ENCODE results near the gene MGMT.

MGMT gene

GRCh38 chr10:129602938-129603535, 136.0 kb downstream of the MGMT start:
- DNase-seq: peak; percentile 3

GRCh38 chr10:129604333-129605032, 137.4 kb downstream of the MGMT start:
- no peak for DNase-seq

- DNase-seq: no peak
These were observed 138.4 kb downstream of the MGMT start for GRCh38 chr10:129605266-129605985.

- DNase-seq: peak; percentile 35
These were observed 139.0 kb downstream of the MGMT start for GRCh38 chr10:129605986-129606518.

- DNase-seq: no peak
These were observed 140.6 kb downstream of the MGMT start for GRCh38 chr10:129607607-129608109.

- no peak for DNase-seq
These were observed 141.6 kb downstream of the MGMT start for GRCh38 chr10:129608653-129609052.

GRCh38 chr10:129609551-129609950, 142.5 kb downstream of the MGMT start:
- no peak for DNase-seq

- no peak for DNase-seq
These were observed 145.6 kb downstream of the MGMT start for GRCh38 chr10:129612481-129613109.

GRCh38 chr10:129613377-129613980, 146.4 kb downstream of the MGMT start:
- no peak for DNase-seq

GRCh38 chr10:129614341-129614740, 147.3 kb downstream of the MGMT start:
- no peak for DNase-seq

GRCh38 chr10:129615381-129615780, 148.3 kb downstream of the MGMT start:
- no peak for DNase-seq

GRCh38 chr10:129615921-129616525, 149.0 kb downstream of the MGMT start:
- no peak for DNase-seq

- DNase-seq: no peak
These were observed 150.7 kb downstream of the MGMT start for GRCh38 chr10:129617768-129618167.

- no peak for DNase-seq
These were observed 154.0 kb downstream of the MGMT start for GRCh38 chr10:129621062-129621461.

GRCh38 chr10:129621693-129622092, 154.7 kb downstream of the MGMT start:
- DNase-seq: no peak

- DNase-seq: no peak
These were observed 155.2 kb downstream of the MGMT start for GRCh38 chr10:129622291-129622690.

- no peak for DNase-seq
These were observed 155.7 kb downstream of the MGMT start for GRCh38 chr10:129622736-129623135.

- DNase-seq: no peak
These were observed 157.5 kb downstream of the MGMT start for GRCh38 chr10:129624526-129624925.

- DNase-seq: no peak
These were observed 159.3 kb downstream of the MGMT start for GRCh38 chr10:129626309-129626708.

GRCh38 chr10:129626796-129627435, 159.9 kb downstream of the MGMT start:
- DNase-seq: peak; percentile 54

GRCh38 chr10:129627442-129627841, 160.4 kb downstream of the MGMT start:
- no peak for DNase-seq

GRCh38 chr10:129628823-129629222, 161.8 kb downstream of the MGMT start:
- no peak for DNase-seq
